Esophagus muscularis mucosa (tissue), 4 donors: ENCODE data around the gene TBL1XR1. TPM values are rescaled to one million over a fixed set of nuclear protein-coding genes. Genes with fewer than 3 reads are reported as not detected.

Experiments
- DNase-seq: peaks from one replicate; pipeline ENCODE4 v3.0.0-alpha.2; 2017; ENCODE audit errors: extremely low spot score
- H3K27ac ChIP-seq, 4 donors: fragments of 200-600 bp; sonication (generic); replicated peaks in 1 of 4; 1 replicate in 3 of 4; 2 replicates in 1 of 4; pipeline ENCODE4 v1.5.1; 2016 to 2019; ENCODE audit warnings: mild to moderate bottlenecking in 1 of 4
- H3K27me3 ChIP-seq, 4 donors: fragments of 200-600 bp; sonication (generic); one replicate each; pipeline versions ENCODE4 v1.5.1 to v1.6.0; 2016 to 2019
- H3K36me3 ChIP-seq, 4 donors: fragments of 200-600 bp; sonication (generic); one replicate each; pipeline ENCODE4 v1.5.1; 2016 to 2019
- H3K4me1 ChIP-seq, 4 donors: fragments of 200-600 bp; sonication (generic); one replicate each; pipeline ENCODE4 v1.5.1; 2016 to 2019
- H3K4me3 ChIP-seq, 4 donors: fragments of 200-600 bp; sonication (generic); 1 replicate in 2 of 4; 2 replicates in 2 of 4; pipeline ENCODE4 v1.5.1; 2016 to 2019; ENCODE audit warnings: mild to moderate bottlenecking in 4 of 4, moderate library complexity in 1 of 4
- H3K9me3 ChIP-seq, 4 donors: fragments of 200-600 bp; sonication (generic); 1 replicate in 3 of 4; 2 replicates in 1 of 4; pipeline ENCODE4 v1.5.1; 2016 to 2019
- EP300 ChIP-seq: sonication (generic); formaldehyde crosslinking; IDR thresholded peaks from one replicate; pipeline ENCODE4 v1.6.1; 2017; ENCODE audit warnings: antibody characterized with exemption
- POLR2A ChIP-seq: fragments of 450-650 bp; IDR thresholded peaks from one replicate; pipeline ENCODE4 v1.6.1; 2017; ENCODE audit warnings: antibody characterized with exemption, moderate library complexity, mild to moderate bottlenecking, low read depth
- POLR2AphosphoS5 ChIP-seq, 2 donors: sonication (generic); formaldehyde crosslinking; IDR thresholded peaks; one replicate each; pipeline ENCODE4 v1.6.1; 2017; ENCODE audit warnings: antibody characterized with exemption in 2 of 2
- WGBS: methylation state at CpG from one replicate; pipeline ENCODE4 v1.1.5; 2018; 5-methylcytosine and 5-hydroxymethylcytosine counted together
- intact Hi-C: fragments of 100-400 bp; cut with DNase I; formaldehyde crosslinking; loops from one replicate; pipeline ENCODE4 v1.15.1; 2023
- total RNA-seq, 4 donors: library from RNA; depleted of rRNA; stranded (reverse); fragments of >200 nt; gene quantifications; one replicate each; pipeline versions ENCODE4 v1.1.0 to v1.2.1, GENCODE V29; 2016
- TF ChIP-seq, protein P1 (sequence below), 3 experiments: fragments of 200-600 bp in 2 of 3; fragments of 450-650 bp in 1 of 3; sonication (generic) in 2 of 3; IDR thresholded peaks; one replicate each; pipeline ENCODE4 v1.5.1; 2017 to 2019; ENCODE audit warnings: antibody characterized with exemption in 3 of 3, mild to moderate bottlenecking in 2 of 3, moderate library complexity in 1 of 3

The TBL1XR1 gene
- total RNA-seq, 4 donors from 2014 or later, result 65.0 to 99.2 (median 78.2) TPM

DNA sequence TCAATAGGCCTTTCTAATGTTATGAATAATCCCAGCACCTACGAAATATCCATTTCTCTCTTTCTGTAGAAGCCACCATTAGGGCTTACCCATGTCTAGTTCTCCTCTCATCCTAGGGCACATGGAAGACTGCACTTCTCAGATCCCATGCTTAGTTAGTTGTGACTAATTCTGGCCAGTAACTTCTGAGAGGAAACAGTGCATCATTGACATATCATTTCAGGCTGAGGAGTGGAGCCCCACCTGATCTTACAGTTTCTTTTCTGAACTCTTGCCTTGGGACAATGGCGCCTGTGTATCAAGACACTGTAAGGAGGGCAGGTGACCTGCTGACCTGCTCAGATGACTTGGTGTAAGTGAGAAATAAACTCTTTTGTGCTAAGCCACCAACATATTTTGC is 39.4 kb upstream of the TBL1XR1 start:
- WGBS, result 95% methylated on average over 2 of the region's 2 CpGs
- Histone ChIP-seq H3K36me3 (no peaks in the 10 kb centered on the region), H3K4me1 (no peaks in the 10 kb centered on the region), H3K4me3 (no peak overlapping the region), H3K9me3 (no peaks in the 10 kb centered on the region), H3K27ac (no peak overlapping the region), H3K27me3 (no peaks in the 10 kb centered on the region)
- DNase-seq, result no peak
- intact Hi-C loops, result no loop called here
- no peak for TF ChIP-seq POLR2A
- TF ChIP-seq EP300, result no peak
- TF ChIP-seq, protein P1, sequence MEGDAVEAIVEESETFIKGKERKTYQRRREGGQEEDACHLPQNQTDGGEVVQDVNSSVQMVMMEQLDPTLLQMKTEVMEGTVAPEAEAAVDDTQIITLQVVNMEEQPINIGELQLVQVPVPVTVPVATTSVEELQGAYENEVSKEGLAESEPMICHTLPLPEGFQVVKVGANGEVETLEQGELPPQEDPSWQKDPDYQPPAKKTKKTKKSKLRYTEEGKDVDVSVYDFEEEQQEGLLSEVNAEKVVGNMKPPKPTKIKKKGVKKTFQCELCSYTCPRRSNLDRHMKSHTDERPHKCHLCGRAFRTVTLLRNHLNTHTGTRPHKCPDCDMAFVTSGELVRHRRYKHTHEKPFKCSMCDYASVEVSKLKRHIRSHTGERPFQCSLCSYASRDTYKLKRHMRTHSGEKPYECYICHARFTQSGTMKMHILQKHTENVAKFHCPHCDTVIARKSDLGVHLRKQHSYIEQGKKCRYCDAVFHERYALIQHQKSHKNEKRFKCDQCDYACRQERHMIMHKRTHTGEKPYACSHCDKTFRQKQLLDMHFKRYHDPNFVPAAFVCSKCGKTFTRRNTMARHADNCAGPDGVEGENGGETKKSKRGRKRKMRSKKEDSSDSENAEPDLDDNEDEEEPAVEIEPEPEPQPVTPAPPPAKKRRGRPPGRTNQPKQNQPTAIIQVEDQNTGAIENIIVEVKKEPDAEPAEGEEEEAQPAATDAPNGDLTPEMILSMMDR (IDR thresholded peaks at IDR 0.05), result no peak
- no peak for TF ChIP-seq POLR2AphosphoS5 (IDR thresholded peaks at IDR 0.05)

DNA sequence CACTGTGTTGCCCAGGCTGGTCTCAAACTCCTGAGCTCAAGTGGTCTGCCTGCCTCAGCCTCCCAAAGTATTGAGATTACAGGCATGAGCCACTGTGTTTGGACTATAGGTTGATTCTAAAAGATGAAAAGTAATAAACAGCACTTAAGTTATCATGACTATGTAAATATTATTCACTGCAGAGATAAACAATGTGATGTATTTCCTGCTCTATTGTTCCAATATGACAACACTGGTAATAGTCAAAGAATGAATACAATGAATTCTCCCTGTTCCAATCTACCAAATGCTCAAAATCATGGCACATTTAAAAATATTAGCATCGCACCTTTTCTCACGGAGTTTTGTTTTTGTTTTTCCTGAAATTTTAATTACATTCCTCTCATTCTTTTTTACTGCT is 36.8 kb upstream of the TBL1XR1 start:
- no peak for TF ChIP-seq POLR2AphosphoS5 (IDR thresholded peaks at IDR 0.05)
- TF ChIP-seq EP300, result no peak
- TF ChIP-seq, protein P1 (IDR thresholded peaks at IDR 0.05), result no peak
- TF ChIP-seq POLR2A, result no peak
- intact Hi-C loops, result no loop called here
- H3K4me3 ChIP-seq, result no peak overlapping the region
- H3K9me3 ChIP-seq, result no peaks in the 10 kb centered on the region
- no peak for DNase-seq
- no peaks in the 10 kb centered on the region for H3K36me3 ChIP-seq
- H3K4me1 ChIP-seq, result no peaks in the 10 kb centered on the region
- WGBS, result 83% methylated on average over 2 of the region's 2 CpGs
- H3K27ac ChIP-seq, result no peak overlapping the region
- no peaks in the 10 kb centered on the region for H3K27me3 ChIP-seq

DNA sequence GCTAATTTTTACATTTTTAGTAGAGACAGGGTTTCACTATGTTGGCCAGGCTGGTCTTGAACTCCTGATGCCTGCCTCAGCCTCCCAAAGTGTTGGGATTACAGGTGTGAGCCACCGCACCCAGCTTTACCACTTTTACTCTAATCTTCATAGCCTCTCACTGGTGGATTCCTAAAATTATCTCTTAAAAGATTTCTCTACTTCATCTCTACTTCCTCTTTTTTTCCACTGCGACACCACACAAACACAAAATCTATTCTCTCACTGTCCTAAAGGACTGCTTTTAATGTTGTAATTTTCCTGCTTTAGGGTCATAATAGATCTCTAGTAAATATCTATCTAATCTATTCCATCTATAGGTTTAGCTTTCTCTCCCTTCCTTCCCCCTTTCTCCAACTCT is 34.0 kb upstream of the TBL1XR1 start:
- H3K9me3 ChIP-seq, result no peaks in the 10 kb centered on the region
- 94% methylated on average over 2 of the region's 2 CpGs for WGBS

DNA sequence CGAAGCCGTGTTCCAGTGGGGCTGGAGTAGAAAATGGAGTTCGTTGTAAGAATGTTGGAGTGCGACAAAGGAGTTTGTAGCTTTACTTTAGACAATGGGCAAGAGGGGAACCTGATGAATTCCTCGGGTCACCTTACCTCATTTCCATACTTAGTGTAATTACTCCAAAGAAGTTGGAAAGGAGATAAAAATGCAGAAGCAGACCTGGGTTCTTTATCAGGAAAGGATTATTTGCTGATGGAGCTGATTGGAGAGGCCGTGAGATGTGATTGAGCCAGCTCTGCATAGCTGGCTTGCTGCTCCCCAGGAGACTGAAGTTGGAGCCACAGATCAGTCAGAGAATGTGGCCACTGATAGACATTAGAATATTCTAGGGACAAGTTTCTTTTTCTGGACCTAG is 33.4 kb upstream of the TBL1XR1 start:
- Histone ChIP-seq H3K27ac (no peak overlapping the region), H3K4me3 (no peak overlapping the region), H3K4me1 (no peaks in the 10 kb centered on the region), H3K9me3 (no peaks in the 10 kb centered on the region), H3K27me3 (no peaks in the 10 kb centered on the region), H3K36me3 (no peaks in the 10 kb centered on the region)
- WGBS, result 94% methylated on average over 6 of the region's 6 CpGs
- no peak for DNase-seq
- intact Hi-C loops, result no loop called here
- TF ChIP-seq EP300 (no peak), POLR2AphosphoS5 (IDR thresholded peaks at IDR 0.05) (no peak), POLR2A (no peak)
- TF ChIP-seq, protein P1 (IDR thresholded peaks at IDR 0.05), result no peak

More for the DNA sequence above, 34.0 kb upstream of the TBL1XR1 start:
- Histone ChIP-seq H3K4me1 (no peaks in the 10 kb centered on the region), H3K4me3 (no peak overlapping the region), H3K36me3 (no peaks in the 10 kb centered on the region), H3K27ac (no peak overlapping the region), H3K27me3 (no peaks in the 10 kb centered on the region)
- intact Hi-C loops, result no loop called here
- DNase-seq, result no peak
- TF ChIP-seq POLR2A, result no peak
- no peak for TF ChIP-seq EP300
- TF ChIP-seq, protein P1 (IDR thresholded peaks at IDR 0.05), result no peak
- TF ChIP-seq POLR2AphosphoS5 (IDR thresholded peaks at IDR 0.05), result no peak

DNA sequence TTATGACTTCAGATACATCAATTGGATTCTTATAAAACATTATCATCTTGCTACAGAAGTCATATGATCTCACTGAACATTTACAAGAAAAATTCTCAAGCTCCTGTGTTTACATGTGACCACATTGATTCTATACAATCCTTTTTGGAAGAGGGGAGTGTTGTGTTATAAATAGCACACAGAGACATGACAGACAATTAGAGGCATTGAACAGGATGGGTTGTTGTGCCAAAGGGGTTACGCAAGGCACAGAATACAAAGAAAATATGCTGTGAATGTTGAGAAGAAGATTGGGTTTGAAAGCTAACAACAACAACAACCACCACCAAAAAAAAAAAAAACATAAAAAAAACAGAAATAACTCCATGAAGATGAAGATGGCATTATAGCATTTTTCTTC is 32.5 kb upstream of the TBL1XR1 start:
- no peak for TF ChIP-seq POLR2A
- TF ChIP-seq POLR2AphosphoS5 (IDR thresholded peaks at IDR 0.05), result no peak
- TF ChIP-seq EP300, result no peak
- TF ChIP-seq, protein P1 (IDR thresholded peaks at IDR 0.05), result no peak
- Histone ChIP-seq H3K27ac (no peak overlapping the region), H3K4me1 (no peaks in the 10 kb centered on the region), H3K36me3 (no peaks in the 10 kb centered on the region), H3K4me3 (no peak overlapping the region), H3K9me3 (no peaks in the 10 kb centered on the region), H3K27me3 (no peaks in the 10 kb centered on the region)
- WGBS, result 93% methylated on average over 1 of the region's 1 CpG
- DNase-seq, result no peak
- intact Hi-C loops, result no loop called here
